Uterus (tissue), 4 donors: Measurements from ENCODE around the gene MYO1B. TPM values are rescaled to one million over a fixed set of nuclear protein-coding genes. Genes with fewer than 3 reads are reported as not detected.

Experiments used
- DNase-seq, 2 donors: peaks; one replicate each; pipeline ENCODE4 v3.0.0-alpha.2; 2019 to 2020
- H3K27ac ChIP-seq, 2 donors: fragments of 200-600 bp; sonication (generic); 1 replicate in 1 of 2; 2 replicates in 1 of 2; pipeline ENCODE4 v1.5.1; 2016 to 2018
- H3K27me3 ChIP-seq, 2 donors: fragments of 200-600 bp; sonication (generic); one replicate each; pipeline ENCODE4 v1.5.1; 2018 to 2019; ENCODE audit warnings: control low read depth in 1 of 2
- H3K36me3 ChIP-seq, 2 donors: fragments of 200-600 bp; sonication (generic); one replicate each; pipeline ENCODE4 v1.5.1; 2019; ENCODE audit warnings: control low read depth in 1 of 2
- H3K4me1 ChIP-seq, 2 donors: fragments of 200-600 bp; sonication (generic); one replicate each; pipeline ENCODE4 v1.5.1; 2018 to 2019; ENCODE audit warnings: control low read depth in 1 of 2
- H3K4me3 ChIP-seq, 2 donors: fragments of 200-600 bp; sonication (generic); 1 replicate in 1 of 2; 2 replicates in 1 of 2; pipeline ENCODE4 v1.5.1; 2018 to 2019; ENCODE audit warnings: mild to moderate bottlenecking in 1 of 2
- H3K9me3 ChIP-seq, 2 donors: fragments of 200-600 bp; sonication (generic); one replicate each; pipeline ENCODE4 v1.5.1; 2019; ENCODE audit warnings: control low read depth in 1 of 2
- CTCF ChIP-seq, 4 experiments: fragments of 200-600 bp in 2 of 4; fragments of 450-650 bp in 2 of 4; sonication (generic) in 2 of 4; IDR thresholded peaks; one replicate each; pipeline ENCODE4 v1.5.1; 2016 to 2019; ENCODE audit warnings: antibody characterized with exemption in 4 of 4, mild to moderate bottlenecking in 2 of 4, moderate library complexity in 1 of 4
- POLR2A ChIP-seq, 2 donors: fragments of 450-650 bp; IDR thresholded peaks; one replicate each; pipeline ENCODE4 v1.6.1; 2016; ENCODE audit warnings: antibody characterized with exemption in 2 of 2, mild to moderate bottlenecking in 1 of 2, moderate library complexity in 1 of 2
- intact Hi-C: fragments of 100-400 bp; cut with DNase I; formaldehyde crosslinking; loops from one replicate; pipeline ENCODE4 v1.15.1; 2023; ENCODE audit warnings: low total_unique reads
- total RNA-seq, 4 donors: library from RNA; depleted of rRNA in 3 of 4; stranded (reverse); fragments of >200 nt in 3 of 4; gene quantifications; one replicate each; pipeline versions ENCODE4 v1.1.0 to v1.2.4, GENCODE V29; 2014 to 2023
- donor health status: DM: yes; HTN: yes; CAD: no.

The MYO1B gene
- total RNA-seq, 4 donors from 2014 or later = 10.3 to 169 (median 29.5) TPM

- H3K27me3 ChIP-seq = no peaks in the 10 kb centered on the region
- H3K4me1 ChIP-seq = no peaks in the 10 kb centered on the region
- H3K27ac ChIP-seq = no peak overlapping the region
- intact Hi-C loops = no loop called here
- no peaks in the 10 kb centered on the region for H3K36me3 ChIP-seq
- H3K4me3 ChIP-seq = no peak overlapping the region
- no peak for DNase-seq
- no peaks in the 10 kb centered on the region for H3K9me3 ChIP-seq
- TF ChIP-seq POLR2A (IDR thresholded peaks at IDR 0.05) (no peak), CTCF (IDR thresholded peaks at IDR 0.05) (no peak)
These were observed 140.4 kb downstream of the MYO1B start for GRCh38 chr2:191385416-191386160.

DNA sequence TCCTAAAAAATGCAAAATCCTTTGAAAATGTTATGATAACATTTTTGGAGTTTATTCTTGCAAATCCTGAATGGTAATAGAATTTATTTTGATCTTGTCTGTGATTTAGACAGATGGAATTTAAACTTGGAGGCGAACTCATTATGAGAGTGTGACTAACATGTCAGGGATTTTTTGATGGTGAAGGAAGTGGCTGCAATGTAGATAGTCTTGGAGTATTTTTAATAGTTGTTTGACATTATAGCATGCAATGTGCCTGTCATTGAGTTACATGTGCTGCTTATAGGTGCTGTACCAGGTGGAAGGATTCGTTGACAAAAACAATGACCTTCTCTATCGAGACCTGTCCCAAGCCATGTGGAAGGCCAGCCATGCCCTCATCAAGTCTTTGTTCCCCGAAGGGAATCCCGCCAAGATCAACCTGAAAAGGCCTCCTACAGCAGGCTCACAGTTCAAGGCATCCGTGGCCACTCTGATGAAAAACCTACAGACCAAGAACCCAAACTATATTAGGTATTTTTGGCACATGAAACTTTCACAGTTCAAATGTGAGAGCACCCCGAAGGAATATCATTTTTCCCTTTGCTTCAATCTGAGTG is 141.8 kb downstream of the MYO1B start:
- no peak overlapping the region for H3K4me3 ChIP-seq

GRCh38 chr2:191389288-191389687 is 144.1 kb downstream of the MYO1B start:
- DNase-seq = no peak
- Histone ChIP-seq H3K27ac (no peak overlapping the region), H3K9me3 (no peaks in the 10 kb centered on the region), H3K4me1 (no peaks in the 10 kb centered on the region), H3K4me3 (no peak overlapping the region), H3K36me3 (no peaks in the 10 kb centered on the region), H3K27me3 (no peaks in the 10 kb centered on the region)
- intact Hi-C loops = no loop called here
- TF ChIP-seq CTCF (IDR thresholded peaks at IDR 0.05) (no peak), POLR2A (IDR thresholded peaks at IDR 0.05) (no peak)

More for the DNA sequence above, 141.8 kb downstream of the MYO1B start:
- H3K9me3 ChIP-seq = no peaks in the 10 kb centered on the region
- no peak overlapping the region for H3K27ac ChIP-seq
- TF ChIP-seq CTCF (IDR thresholded peaks at IDR 0.05) (no peak), POLR2A (IDR thresholded peaks at IDR 0.05) (no peak)
- intact Hi-C loops = no loop called here
- no peaks in the 10 kb centered on the region for H3K4me1 ChIP-seq
- H3K36me3 ChIP-seq = no peaks in the 10 kb centered on the region
- no peaks in the 10 kb centered on the region for H3K27me3 ChIP-seq
- no peak for DNase-seq

GRCh38 chr2:191391171-191391570 is 146.0 kb downstream of the MYO1B start:
- Histone ChIP-seq H3K4me3 (no peak overlapping the region), H3K27me3 (no peaks in the 10 kb centered on the region), H3K4me1 (no peaks in the 10 kb centered on the region), H3K36me3 (no peaks in the 10 kb centered on the region), H3K27ac (no peak overlapping the region), H3K9me3 (no peaks in the 10 kb centered on the region)
- intact Hi-C loops = no loop called here
- TF ChIP-seq POLR2A (IDR thresholded peaks at IDR 0.05) = no peak
- no peak for TF ChIP-seq CTCF (IDR thresholded peaks at IDR 0.05)
- DNase-seq = no peak

- Histone ChIP-seq H3K4me3 (no peak overlapping the region), H3K9me3 (no peaks in the 10 kb centered on the region), H3K4me1 (no peaks in the 10 kb centered on the region), H3K27ac (no peak overlapping the region), H3K36me3 (no peaks in the 10 kb centered on the region), H3K27me3 (no peaks in the 10 kb centered on the region)
- no peak for DNase-seq
- TF ChIP-seq CTCF (IDR thresholded peaks at IDR 0.05) (no peak), POLR2A (IDR thresholded peaks at IDR 0.05) (no peak)
- intact Hi-C loops = no loop called here
These were observed 148.8 kb downstream of the MYO1B start for GRCh38 chr2:191394043-191394442.
